ENCODE data around the gene PERM1.
"Not testable (repeated sequence)": the region's sequence is repeated elsewhere in the genome, so short reads cannot be mapped to it uniquely, and the experiment has no call there.

The PERM1 gene

GRCh38 chr1:1014799-1015681, 33.1 kb upstream of the PERM1 start:
- DNase-seq, result no peak

GRCh38 chr1:1013922-1014648, 32.2 kb upstream of the PERM1 start:
- DNase-seq, result peak in 1 of 2 donors; percentile 43

GRCh38 chr1:1013105-1013921, 31.4 kb upstream of the PERM1 start, which contains the start of gene ISG15:
Gene ISG15, plus strand, starts transcription at chr1:1013497. Its CDS starts 77 bp downstream, at chr1:1013574.
- peak; percentile 90 for DNase-seq

- not testable (repeated sequence) for DNase-seq
Observed at GRCh38 chr1:1012736-1013104, 30.8 kb upstream of the PERM1 start.

- DNase-seq, result no peak
Observed at GRCh38 chr1:1011396-1011949, 29.6 kb upstream of the PERM1 start.

GRCh38 chr1:1010131-1010530, 28.2 kb upstream of the PERM1 start:
- not testable (repeated sequence) for DNase-seq

GRCh38 chr1:1006305-1007159, 24.6 kb upstream of the PERM1 start:
- no peak for DNase-seq

- no peak for DNase-seq
Observed at GRCh38 chr1:1005774-1006304, 23.9 kb upstream of the PERM1 start.

- DNase-seq, result no peak
Observed at GRCh38 chr1:1004780-1005697, 23.1 kb upstream of the PERM1 start.

- DNase-seq, result no peak
Observed at GRCh38 chr1:1004420-1004779, 22.5 kb upstream of the PERM1 start.

- no peak for DNase-seq
Observed at GRCh38 chr1:1003618-1004419, 21.9 kb upstream of the PERM1 start.

GRCh38 chr1:1001057-1001783, 19.3 kb upstream of the PERM1 start:
- no peak for DNase-seq

- DNase-seq, result peak; percentile 75 to 86
Observed at GRCh38 chr1:1000357-1001056, 18.6 kb upstream of the PERM1 start.

GRCh38 chr1:999725-1000356, 17.9 kb upstream of the PERM1 start, which contains the start of gene HES4:
Gene HES4, minus strand, starts transcription at chr1:1000097. Its CDS starts 124 bp downstream, at chr1:999973.
- DNase-seq, result peak; percentile 65 to 78

- DNase-seq, result peak in 1 of 2 donors; percentile 36
Observed at GRCh38 chr1:998995-999724, 17.3 kb upstream of the PERM1 start.

- DNase-seq, result no peak
Observed at GRCh38 chr1:998745-998994, 16.8 kb upstream of the PERM1 start.
